H9 (cell line): ENCODE results near the gene INSRR. TPM values are rescaled to one million over a fixed set of nuclear protein-coding genes. Genes with fewer than 3 reads are reported as not detected.

Experiments
- DNase-seq: peaks from one replicate; pipeline ENCODE4 v3.0.0-alpha.2; 2017
- H2AFZ ChIP-seq: one replicate; pipeline ENCODE4 v1.6.1; 2013; ENCODE audit warnings: mild to moderate bottlenecking, low read length, control low read depth, moderate library complexity
- H2AK5ac ChIP-seq: 2 replicates; pipeline ENCODE4 v1.6.1; 2013; ENCODE audit warnings: low read length, control low read depth, mixed read lengths; ENCODE audit not compliant: insufficient read length
- H2BK120ac ChIP-seq: one replicate; pipeline ENCODE4 v1.6.1; 2013; ENCODE audit warnings: low read depth, mild to moderate bottlenecking, low read length, control low read depth, inconsistent platforms; ENCODE audit not compliant: poor library complexity, severe bottlenecking
- H2BK12ac ChIP-seq: 2 replicates; pipeline ENCODE4 v1.6.1; 2013; ENCODE audit warnings: low read length, control low read depth, mixed read lengths, low read depth; ENCODE audit not compliant: insufficient read length
- H2BK15ac ChIP-seq: 2 replicates; pipeline ENCODE4 v1.6.1; 2013; ENCODE audit warnings: low read depth, low read length, control low read depth
- H2BK20ac ChIP-seq: one replicate; pipeline ENCODE4 v1.6.1; 2013; ENCODE audit warnings: low read depth, mild to moderate bottlenecking, low read length, control low read depth, inconsistent platforms; ENCODE audit not compliant: poor library complexity, severe bottlenecking
- H2BK5ac ChIP-seq: 2 replicates; pipeline ENCODE4 v1.6.1; 2013; ENCODE audit warnings: low read length, control low read depth, mixed read lengths; ENCODE audit not compliant: insufficient read length
- H3K14ac ChIP-seq: 2 replicates; pipeline ENCODE4 v1.6.1; 2013; ENCODE audit warnings: low read length, control low read depth; ENCODE audit not compliant: insufficient read depth
- H3K18ac ChIP-seq: 2 replicates; pipeline ENCODE4 v1.6.1; 2013; ENCODE audit warnings: low read depth, mild to moderate bottlenecking, mixed read lengths, low read length, control low read depth; ENCODE audit not compliant: insufficient read length
- H3K23ac ChIP-seq: 2 replicates; pipeline ENCODE4 v1.6.1; 2013; ENCODE audit warnings: low read length, control low read depth, mixed read lengths, low read depth; ENCODE audit not compliant: insufficient read length
- H3K23me2 ChIP-seq: 2 replicates; pipeline ENCODE4 v1.6.1; 2013; ENCODE audit warnings: low read depth, mild to moderate bottlenecking, mixed read lengths, low read length, control low read depth; ENCODE audit not compliant: insufficient read length, poor library complexity, severe bottlenecking
- H3K27ac ChIP-seq: 2 replicates; pipeline ENCODE4 v1.5.1; 2013; ENCODE audit warnings: low read length, control low read depth, mixed read lengths, low read depth; ENCODE audit not compliant: insufficient read length
- H3K27me3 ChIP-seq: 2 replicates; pipeline ENCODE4 v1.6.1; 2013; ENCODE audit warnings: low read length, control low read depth, inconsistent platforms; ENCODE audit not compliant: insufficient read depth
- H3K4ac ChIP-seq: 2 replicates; pipeline ENCODE4 v1.6.1; 2013; ENCODE audit warnings: low read depth, mild to moderate bottlenecking, control low read depth, inconsistent platforms, low read length, moderate library complexity
- H3K4me1 ChIP-seq: 2 replicates; pipeline ENCODE4 v1.6.1; 2013; ENCODE audit warnings: low read length, control low read depth, inconsistent platforms; ENCODE audit not compliant: insufficient read depth
- H3K4me2 ChIP-seq: 2 replicates; pipeline ENCODE4 v1.6.1; 2013; ENCODE audit warnings: low read length, control low read depth, mixed read lengths; ENCODE audit not compliant: insufficient read length, insufficient read depth
- H3K56ac ChIP-seq: 2 replicates; pipeline ENCODE4 v1.6.1; 2013; ENCODE audit warnings: low read depth, mild to moderate bottlenecking, mixed read lengths, low read length, control low read depth; ENCODE audit not compliant: insufficient read length
- H3K79me1 ChIP-seq: 2 replicates; pipeline ENCODE4 v1.6.1; 2013; ENCODE audit warnings: low read depth, mild to moderate bottlenecking, moderate library complexity, low read length, control low read depth, inconsistent platforms; ENCODE audit not compliant: insufficient read depth, poor library complexity, severe bottlenecking
- H3K79me2 ChIP-seq: 2 replicates; pipeline ENCODE4 v1.6.1; 2013; ENCODE audit warnings: low read length, control low read depth, inconsistent platforms; ENCODE audit not compliant: insufficient read depth
- H3K9ac ChIP-seq: 2 replicates; pipeline ENCODE4 v1.6.1; 2013; ENCODE audit warnings: low read length, control low read depth, mixed read lengths; ENCODE audit not compliant: insufficient read length; ENCODE audit errors: extremely low read depth
- H3K9me3 ChIP-seq: one replicate; pipeline ENCODE4 v1.6.1; 2013; ENCODE audit warnings: low read depth, low read length, inconsistent platforms; ENCODE audit not compliant: control insufficient read depth
- H3T11ph ChIP-seq: one replicate; pipeline ENCODE4 v1.6.1; 2013; ENCODE audit warnings: mild to moderate bottlenecking, low read length, control low read depth, inconsistent platforms
- H4K20me1 ChIP-seq: one replicate; pipeline ENCODE4 v1.6.1; 2013; ENCODE audit not compliant: control insufficient read depth, insufficient read length, insufficient read depth
- H4K5ac ChIP-seq: 2 replicates; pipeline ENCODE4 v1.6.1; 2013; ENCODE audit warnings: low read depth, mild to moderate bottlenecking, mixed read lengths, low read length, control low read depth; ENCODE audit not compliant: insufficient read length
- H4K8ac ChIP-seq: replicated peaks from 2 replicates; pipeline ENCODE4 v1.6.1; 2013; ENCODE audit warnings: low read length, control low read depth, mixed read lengths, low read depth; ENCODE audit not compliant: insufficient read length
- H4K91ac ChIP-seq: 2 replicates; pipeline ENCODE4 v1.6.1; 2013; ENCODE audit warnings: low read depth, mild to moderate bottlenecking, moderate library complexity, mixed read lengths, low read length, control low read depth; ENCODE audit not compliant: insufficient read length
- H3K27ac Mint-ChIP-seq, 3 experiments: 2 replicates in 2 of 3; 3 replicates in 1 of 3; pipeline ENCODE4 v1.8.0; 2020 to 2021; ENCODE audit warnings: mixed read lengths in 3 of 3, mild to moderate bottlenecking in 1 of 3, moderate library complexity in 1 of 3
- H3K27me3 Mint-ChIP-seq: 2 replicates; pipeline ENCODE4 v1.8.0; 2021; ENCODE audit warnings: low read depth, mild to moderate bottlenecking, moderate library complexity, mixed read lengths
- H3K36me3 Mint-ChIP-seq, 3 experiments: 2 replicates in 2 of 3; 3 replicates in 1 of 3; pipeline ENCODE4 v1.8.0; 2020 to 2021; ENCODE audit warnings: low read depth in 3 of 3, mixed read lengths in 3 of 3; ENCODE audit not compliant: insufficient read depth in 1 of 3
- H3K4me1 Mint-ChIP-seq, 2 experiments: 2 replicates each; pipeline ENCODE4 v1.8.0; 2020; ENCODE audit warnings: mixed read lengths in 2 of 2
- H3K4me3 Mint-ChIP-seq, 2 experiments: 2 replicates in 1 of 2; 3 replicates in 1 of 2; pipeline ENCODE4 v1.8.0; 2020 to 2021; ENCODE audit warnings: mild to moderate bottlenecking in 2 of 2, mixed read lengths in 2 of 2, moderate library complexity in 1 of 2
- H3K9me3 Mint-ChIP-seq, 2 experiments: 2 replicates in 1 of 2; 3 replicates in 1 of 2; pipeline ENCODE4 v1.8.0; 2020; ENCODE audit warnings: mild to moderate bottlenecking in 2 of 2, mixed read lengths in 2 of 2, moderate library complexity in 1 of 2
- whole genome bisulfite sequencing: extraction: QIAGEN DNeasy Blood & Tissue Kit; methylation state at CpG from one replicate; pipeline ENCODE4 v1.1.7; 2013; ENCODE audit warnings: missing lambda C conversion rate, low lambda C conversion rate, mixed read lengths; ENCODE audit not compliant: insufficient read length; ENCODE audit errors: extremely low coverage; 5-methylcytosine and 5-hydroxymethylcytosine counted together
- total RNA-seq: library from RNA; stranded (reverse); gene quantifications from 2 replicates; pipeline ENCODE4 v1.2.1, GENCODE V29; 2021
- TF ChIP-seq, protein P1 (sequence below): fragments of 200-600 bp; sonication (generic); conservative IDR thresholded peaks from 3 replicates; pipeline ENCODE4 v1.8.0; 2021; ENCODE audit warnings: antibody characterized with exemption, mild to moderate bottlenecking

INSRR gene
- total RNA-seq, 1 experiment from 2014 or later, result not detected

DNA sequence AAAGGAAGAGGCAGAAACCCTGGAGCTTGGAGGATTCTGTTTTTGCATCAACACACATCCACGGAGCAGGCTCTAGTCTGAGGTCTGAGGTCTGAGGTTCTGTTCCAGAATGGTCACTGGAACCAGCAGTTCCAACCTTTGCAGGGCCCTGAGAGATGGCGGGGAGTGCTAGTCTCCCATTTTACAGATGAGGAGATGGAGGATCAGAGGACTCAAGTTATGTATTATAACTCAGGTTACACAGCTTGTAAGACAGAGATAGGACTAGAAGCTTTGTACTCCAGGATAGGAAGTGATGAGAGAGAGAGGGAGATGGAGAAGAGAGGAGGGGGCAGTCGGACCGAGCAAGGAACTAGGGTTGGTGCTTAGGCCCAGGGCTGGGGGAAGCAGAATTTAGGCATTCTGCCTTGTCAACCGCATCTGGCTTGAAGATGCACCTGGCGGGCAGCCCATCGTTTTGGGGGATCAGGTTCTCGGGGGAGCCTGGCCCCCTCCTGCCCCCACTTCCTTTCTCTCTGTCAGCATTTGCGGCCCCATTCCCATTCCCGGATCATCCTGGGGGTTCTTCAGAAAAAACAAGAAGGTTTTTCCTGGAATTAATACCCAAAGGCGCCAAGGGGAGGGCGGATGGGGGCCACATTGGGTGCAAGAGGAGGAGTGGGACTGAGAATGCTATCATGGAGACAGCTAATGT lies 40.2 kb upstream of the INSRR start:
- Histone ChIP-seq H3K27ac (no peak overlapping the region), H2BK5ac (no peak overlapping the region), H2BK120ac (no peak overlapping the region), H4K5ac (no peak overlapping the region), H3K4me1 (no peaks in the 10 kb centered on the region), H3K14ac (no peak overlapping the region), H2BK12ac (no peak overlapping the region), H3T11ph (no peak overlapping the region), H3K18ac (no peak overlapping the region), H3K79me1 (no peaks in the 10 kb centered on the region), H2BK20ac (no peak overlapping the region), H3K23me2 (no peaks in the 10 kb centered on the region), H3K9me3 (no peaks in the 10 kb centered on the region), H3K4ac (no peak overlapping the region), H3K56ac (no peak overlapping the region), H3K4me2 (no peak overlapping the region), H3K23ac (no peak overlapping the region), H3K79me2 (no peaks in the 10 kb centered on the region), H2AK5ac (no peak overlapping the region), H3K9ac (no peak overlapping the region), H4K91ac (no peak overlapping the region), H2BK15ac (no peak overlapping the region), H3K27me3 (peaks cover 2% of the 10 kb centered on the region; the same call in 1 of the 2 replicates), H2AFZ (no peak overlapping the region), H4K8ac (no peak overlapping the region), H4K20me1 (no peaks in the 10 kb centered on the region)
- TF ChIP-seq, protein P1, sequence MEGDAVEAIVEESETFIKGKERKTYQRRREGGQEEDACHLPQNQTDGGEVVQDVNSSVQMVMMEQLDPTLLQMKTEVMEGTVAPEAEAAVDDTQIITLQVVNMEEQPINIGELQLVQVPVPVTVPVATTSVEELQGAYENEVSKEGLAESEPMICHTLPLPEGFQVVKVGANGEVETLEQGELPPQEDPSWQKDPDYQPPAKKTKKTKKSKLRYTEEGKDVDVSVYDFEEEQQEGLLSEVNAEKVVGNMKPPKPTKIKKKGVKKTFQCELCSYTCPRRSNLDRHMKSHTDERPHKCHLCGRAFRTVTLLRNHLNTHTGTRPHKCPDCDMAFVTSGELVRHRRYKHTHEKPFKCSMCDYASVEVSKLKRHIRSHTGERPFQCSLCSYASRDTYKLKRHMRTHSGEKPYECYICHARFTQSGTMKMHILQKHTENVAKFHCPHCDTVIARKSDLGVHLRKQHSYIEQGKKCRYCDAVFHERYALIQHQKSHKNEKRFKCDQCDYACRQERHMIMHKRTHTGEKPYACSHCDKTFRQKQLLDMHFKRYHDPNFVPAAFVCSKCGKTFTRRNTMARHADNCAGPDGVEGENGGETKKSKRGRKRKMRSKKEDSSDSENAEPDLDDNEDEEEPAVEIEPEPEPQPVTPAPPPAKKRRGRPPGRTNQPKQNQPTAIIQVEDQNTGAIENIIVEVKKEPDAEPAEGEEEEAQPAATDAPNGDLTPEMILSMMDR, result no peak
- no peaks in the 10 kb centered on the region for H3K9me3 Mint-ChIP-seq
- no CpG with 5 or more reads among the region's 12 CpGs for WGBS
- peaks cover 15 to 38% of the 10 kb centered on the region in 2 experiments for H3K4me1 Mint-ChIP-seq
- H3K36me3 Mint-ChIP-seq, result no peaks in the 10 kb centered on the region
- H3K27ac Mint-ChIP-seq, result no peak overlapping the region; a peak in 1 of 7 replicates
- H3K4me3 Mint-ChIP-seq, result no peak overlapping the region
- H3K27me3 Mint-ChIP-seq, result peaks cover 58% of the 10 kb centered on the region
- DNase-seq, result no peak
